SH-SY5Y (cell line): ENCODE data around the gene NLRC3.

ENCODE experiments used
- GATA2 ChIP-seq: IDR thresholded peaks from 2 replicates; pipeline ENCODE4 v1.6.1; 2011; ENCODE audit warnings: mild to moderate bottlenecking, low read depth, low read length
- GATA3 ChIP-seq: IDR thresholded peaks from 2 replicates; pipeline ENCODE4 v1.6.1; 2011; ENCODE audit warnings: low read depth, mild to moderate bottlenecking, low read length, moderate library complexity

NLRC3 gene

GRCh38 chr16:3578610-3579551 is 1.7 kb upstream of the NLRC3 start:
- TF ChIP-seq GATA3, result no peak
- no peak for TF ChIP-seq GATA2

DNA sequence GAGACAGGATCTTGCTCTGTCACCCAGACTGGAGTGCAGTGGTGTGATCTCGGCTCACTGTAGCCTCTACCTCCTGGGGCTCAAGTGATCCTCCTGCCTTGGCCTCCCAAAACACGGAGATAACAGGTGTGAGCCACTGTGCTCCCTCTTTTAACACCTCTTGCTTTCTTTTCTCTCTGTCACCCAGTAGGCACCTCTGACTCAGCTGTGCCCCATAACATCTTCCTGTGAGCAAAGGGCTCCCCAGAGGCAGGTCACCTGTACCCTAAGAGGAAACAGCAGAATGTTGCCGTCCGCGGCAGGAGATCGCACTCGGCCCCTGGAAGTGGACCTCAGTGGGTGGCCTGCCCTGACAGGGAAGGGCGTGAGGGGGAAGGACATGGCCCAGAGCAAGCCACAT is 918 bp upstream of the NLRC3 start:
- TF ChIP-seq GATA2 (no peak), GATA3 (no peak)

GRCh38 chr16:3576211-3576610 is 992 bp downstream of the NLRC3 start:
- no peak for TF ChIP-seq GATA3
- no peak for TF ChIP-seq GATA2

DNA sequence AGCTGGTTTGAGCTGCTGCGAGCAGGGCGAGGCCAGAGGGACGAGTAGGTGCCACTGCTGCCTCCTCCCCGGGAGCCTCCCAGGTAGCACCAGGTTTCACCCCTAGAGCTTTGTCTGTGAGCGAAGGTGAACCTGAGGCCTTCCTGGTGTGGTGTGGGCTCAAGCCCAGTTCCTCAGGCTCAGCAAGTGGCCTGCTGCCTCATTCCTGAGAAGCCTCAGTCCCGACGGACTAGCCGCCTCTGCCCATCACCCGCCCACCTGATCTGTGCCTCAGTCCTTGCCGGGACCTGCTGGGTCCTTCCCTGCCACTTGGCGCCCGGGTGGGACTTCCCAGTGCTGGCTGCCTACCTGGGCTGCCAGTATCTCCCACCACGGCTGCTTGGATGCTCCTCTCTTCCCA is 1.7 kb downstream of the NLRC3 start:
- TF ChIP-seq GATA2 (no peak), GATA3 (no peak)

DNA sequence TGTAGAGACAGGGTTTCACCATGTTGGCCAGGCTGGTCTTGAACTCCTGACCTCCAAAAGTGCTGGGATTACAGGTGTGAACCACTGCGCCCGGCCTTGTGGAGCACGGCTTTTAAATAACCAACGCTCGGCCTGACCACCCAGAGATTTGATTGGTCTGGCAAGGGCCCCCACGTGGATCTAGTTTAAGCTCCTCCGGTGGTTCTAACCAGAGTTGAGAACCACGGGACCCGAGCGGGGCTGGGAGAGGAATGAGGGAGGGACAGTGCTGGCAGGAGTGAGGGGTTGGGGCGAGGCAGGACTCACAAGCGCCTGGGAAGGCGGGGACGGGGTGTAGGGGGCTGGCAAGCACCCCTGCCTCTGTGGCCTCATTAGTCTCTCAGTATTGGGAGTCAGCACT is 3.0 kb downstream of the NLRC3 start:
- TF ChIP-seq GATA3 (no peak), GATA2 (no peak)

GRCh38 chr16:3573146-3573815 is 3.9 kb downstream of the NLRC3 start:
- TF ChIP-seq GATA3, result no peak
- no peak for TF ChIP-seq GATA2

DNA sequence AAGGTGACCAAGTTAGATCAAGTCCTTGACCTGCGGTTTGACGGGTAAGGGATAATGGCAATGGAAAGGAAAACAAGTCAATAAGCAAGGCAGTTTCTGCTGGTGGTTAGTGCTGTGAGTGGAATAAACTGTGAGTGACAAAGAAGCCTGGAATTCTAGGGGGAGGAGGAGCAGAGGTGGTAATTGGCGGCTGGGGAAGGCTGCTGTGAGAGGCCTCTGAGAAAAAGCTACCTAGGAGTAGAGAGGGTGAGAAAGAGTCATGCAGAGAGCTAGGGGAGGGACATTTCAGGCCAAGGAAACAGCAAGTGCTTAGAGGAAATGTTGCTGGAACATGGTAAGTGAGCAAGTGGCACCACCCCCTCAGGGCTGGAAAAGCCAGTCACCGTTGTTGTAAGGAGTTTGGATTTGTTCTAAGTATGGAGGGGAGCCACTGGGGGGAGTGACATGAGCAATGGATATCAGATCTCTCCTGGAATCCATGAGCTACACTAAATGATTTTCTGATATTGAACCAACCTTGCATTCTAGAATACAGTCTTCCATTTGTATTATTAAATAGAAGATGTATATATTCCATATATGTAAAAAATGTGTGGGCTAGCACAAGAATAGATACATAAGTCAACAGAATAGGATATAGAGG is 6.7 kb downstream of the NLRC3 start:
- TF ChIP-seq GATA3 (no peak), GATA2 (no peak)

- TF ChIP-seq GATA3 (no peak), GATA2 (no peak)
Observed at GRCh38 chr16:3569851-3570250, 7.4 kb downstream of the NLRC3 start.

GRCh38 chr16:3566990-3567389 is 10.2 kb downstream of the NLRC3 start:
- no peak for TF ChIP-seq GATA3
- TF ChIP-seq GATA2, result no peak

- TF ChIP-seq GATA2 (no peak), GATA3 (no peak)
Observed at GRCh38 chr16:3564889-3565141, 12.4 kb downstream of the NLRC3 start.

- TF ChIP-seq GATA2 (no peak), GATA3 (no peak)
Observed at GRCh38 chr16:3564130-3564888, 12.9 kb downstream of the NLRC3 start.

DNA sequence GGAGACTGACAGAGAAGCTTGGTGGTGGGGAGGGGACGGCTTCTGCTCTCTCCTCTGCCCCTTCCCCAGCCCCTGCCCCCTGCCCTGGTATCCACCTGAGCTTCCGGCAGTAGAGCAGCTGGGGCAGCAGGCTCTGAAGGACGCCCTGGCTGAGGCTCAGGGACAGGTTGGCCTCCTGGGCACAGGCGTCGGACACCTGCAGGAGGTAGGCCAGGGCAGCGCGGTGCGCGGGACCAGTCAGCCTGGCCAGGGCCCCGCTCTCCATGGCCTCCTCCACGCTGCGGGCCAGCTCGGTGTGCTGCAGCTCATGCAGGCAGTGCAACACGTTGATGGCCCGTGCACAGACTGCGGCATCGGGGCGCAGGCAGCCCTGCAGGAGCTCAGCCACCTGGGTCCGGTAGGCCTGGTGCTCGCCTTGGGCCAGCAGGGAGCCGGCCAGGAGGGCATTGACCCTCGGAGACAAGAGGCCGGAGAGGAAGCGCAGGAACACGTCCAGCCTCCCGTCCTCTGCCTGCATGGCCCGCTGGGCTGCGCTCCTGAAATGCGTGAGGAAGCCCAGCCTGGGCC is 14.2 kb downstream of the NLRC3 start:
- TF ChIP-seq GATA2, result no peak
- no peak for TF ChIP-seq GATA3

- TF ChIP-seq GATA2, result no peak
- TF ChIP-seq GATA3, result no peak
Observed at GRCh38 chr16:3561626-3562025, 15.6 kb downstream of the NLRC3 start.
